ENCODE data around the gene ZNF700. TPM values are rescaled to one million over a fixed set of nuclear protein-coding genes. Genes with fewer than 3 reads are reported as not detected.

Gene ZNF700
- total RNA-seq, 4 donors from 2014 or later = 31.5 to 37.8 (median 34.7) TPM

DNA sequence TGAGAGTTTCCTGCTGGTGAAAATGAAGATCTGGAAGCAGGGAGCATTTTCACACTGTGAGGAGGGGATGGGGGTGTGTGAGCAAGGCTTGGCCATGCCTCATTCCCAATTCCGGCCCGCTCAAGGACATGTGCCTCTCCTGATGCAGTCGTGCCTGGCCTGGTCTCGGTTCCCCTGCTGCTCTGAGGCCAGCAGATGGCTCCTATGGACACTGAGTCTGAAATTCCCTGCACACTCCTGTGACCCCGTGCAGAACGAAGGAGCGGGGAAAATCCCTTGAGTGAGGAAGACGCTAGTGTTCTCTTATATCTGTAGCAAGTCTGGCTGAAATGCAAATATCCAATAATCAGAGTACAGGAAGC lies 39.6 kb downstream of the ZNF700 start:
- H3K4me3 ChIP-seq = peak overlapping the region; percentile 50 to 90 (median 64)
- H3K4me1 ChIP-seq = peaks cover 0 to 18% (median 5%) of the 10 kb centered on the region in 4 donors
- TF ChIP-seq, protein P1, sequence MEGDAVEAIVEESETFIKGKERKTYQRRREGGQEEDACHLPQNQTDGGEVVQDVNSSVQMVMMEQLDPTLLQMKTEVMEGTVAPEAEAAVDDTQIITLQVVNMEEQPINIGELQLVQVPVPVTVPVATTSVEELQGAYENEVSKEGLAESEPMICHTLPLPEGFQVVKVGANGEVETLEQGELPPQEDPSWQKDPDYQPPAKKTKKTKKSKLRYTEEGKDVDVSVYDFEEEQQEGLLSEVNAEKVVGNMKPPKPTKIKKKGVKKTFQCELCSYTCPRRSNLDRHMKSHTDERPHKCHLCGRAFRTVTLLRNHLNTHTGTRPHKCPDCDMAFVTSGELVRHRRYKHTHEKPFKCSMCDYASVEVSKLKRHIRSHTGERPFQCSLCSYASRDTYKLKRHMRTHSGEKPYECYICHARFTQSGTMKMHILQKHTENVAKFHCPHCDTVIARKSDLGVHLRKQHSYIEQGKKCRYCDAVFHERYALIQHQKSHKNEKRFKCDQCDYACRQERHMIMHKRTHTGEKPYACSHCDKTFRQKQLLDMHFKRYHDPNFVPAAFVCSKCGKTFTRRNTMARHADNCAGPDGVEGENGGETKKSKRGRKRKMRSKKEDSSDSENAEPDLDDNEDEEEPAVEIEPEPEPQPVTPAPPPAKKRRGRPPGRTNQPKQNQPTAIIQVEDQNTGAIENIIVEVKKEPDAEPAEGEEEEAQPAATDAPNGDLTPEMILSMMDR (IDR thresholded peaks at IDR 0.05) = peak in 2 of 6 experiments; percentile 20 to 30
- TF ChIP-seq POLR2A (IDR thresholded peaks at IDR 0.05) = no peak
- no peak for DNase-seq
- peak overlapping the region; percentile 86 to 95 (median 92) for H3K27ac ChIP-seq
- no peaks in the 10 kb centered on the region for H3K27me3 ChIP-seq
- no peaks in the 10 kb centered on the region for H3K36me3 ChIP-seq
- H3K9me3 ChIP-seq = no peaks in the 10 kb centered on the region

DNA sequence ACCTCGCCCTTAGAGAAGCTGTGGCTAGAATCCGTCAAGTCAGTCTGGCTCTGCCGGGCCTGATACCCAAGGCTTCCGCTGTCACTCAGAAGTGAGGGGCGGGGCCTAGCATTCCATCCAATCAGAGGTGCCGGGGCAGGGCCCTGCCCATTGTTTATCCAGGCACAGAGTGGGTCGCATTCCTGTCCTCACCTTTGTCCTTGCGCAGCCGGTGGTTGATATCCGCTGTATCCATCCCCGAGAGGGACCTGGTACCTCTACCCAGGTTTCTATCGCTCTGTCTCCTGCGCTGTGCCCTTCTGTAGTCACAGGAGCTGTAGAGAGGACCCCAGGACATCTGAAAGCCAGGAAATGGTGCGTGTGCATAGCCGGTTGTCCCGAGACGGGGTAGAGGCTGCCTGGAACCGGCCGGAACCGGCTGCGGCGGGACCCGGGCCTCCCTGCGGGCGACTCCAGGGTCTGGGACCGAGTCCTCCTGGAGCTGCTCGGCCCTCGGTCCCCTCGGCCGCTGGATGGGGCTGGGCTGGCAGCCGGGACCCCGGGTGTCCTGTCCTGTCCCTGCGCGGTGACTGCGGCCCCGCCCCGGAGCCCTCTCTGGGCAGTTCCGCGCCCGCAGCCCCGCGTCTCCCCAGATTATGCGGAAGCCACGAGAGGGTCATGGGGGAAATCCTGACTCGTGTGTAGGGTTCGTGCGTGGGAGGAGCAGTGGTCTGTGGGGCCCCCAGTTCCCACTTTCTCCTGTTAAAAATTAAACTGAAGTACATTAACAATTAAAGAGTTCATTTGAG lies 40.1 kb downstream of the ZNF700 start, which contains the start of gene ZNF763:
Gene ZNF763, plus strand, starts transcription at position 183 of the 788 bp plus-strand sequence. Its CDS starts 169 bp downstream, at position 352.
- no peaks in the 10 kb centered on the region for H3K9me3 ChIP-seq
- no peaks in the 10 kb centered on the region for H3K36me3 ChIP-seq
- H3K4me3 ChIP-seq = peak within 1 kb of the TSS; percentile 50 to 90 (median 64)
- peak; percentile 96 to 99 (median 99) for DNase-seq
- H3K27ac ChIP-seq = peak within 1 kb of the TSS; percentile 86 to 95 (median 92)
- H3K4me1 ChIP-seq = peaks cover 0 to 18% (median 5%) of the 10 kb centered on the region in 4 donors
- TF ChIP-seq, protein P1 (IDR thresholded peaks at IDR 0.05) = peak in 1 of 6 experiments; percentile 1
- TF ChIP-seq POLR2A (IDR thresholded peaks at IDR 0.05) = peak; percentile 35 to 45
- no peaks in the 10 kb centered on the region for H3K27me3 ChIP-seq

DNA sequence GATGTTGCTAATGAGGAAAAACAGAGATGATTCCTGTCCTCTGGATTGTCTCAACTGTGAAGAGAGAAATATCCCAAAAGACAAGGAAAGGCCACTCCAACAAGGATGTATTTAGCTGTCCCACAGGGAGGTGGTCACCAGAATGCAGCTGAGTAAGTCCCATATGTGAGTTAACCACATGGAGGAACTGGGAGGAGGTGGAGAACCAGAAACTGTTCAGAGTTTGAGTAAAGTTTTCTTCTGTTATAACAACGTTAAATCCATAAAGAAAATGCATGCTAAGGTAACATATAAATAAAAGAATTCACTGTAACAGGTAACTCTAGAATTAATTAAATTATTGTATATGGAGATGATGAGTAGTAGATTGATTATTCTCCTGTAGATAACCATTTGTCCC lies 45.3 kb downstream of the ZNF700 start:
- no peak overlapping the region for H3K27ac ChIP-seq
- no peaks in the 10 kb centered on the region for H3K27me3 ChIP-seq
- peaks cover 0 to 10% (median 2%) of the 10 kb centered on the region in 4 donors for H3K4me1 ChIP-seq
- peaks cover 0 to 9% (median 0%) of the 10 kb centered on the region in 4 donors for H3K9me3 ChIP-seq
- DNase-seq = no peak
- no peak overlapping the region for H3K4me3 ChIP-seq
- TF ChIP-seq POLR2A (IDR thresholded peaks at IDR 0.05) = no peak
- TF ChIP-seq, protein P1 (IDR thresholded peaks at IDR 0.05) = no peak
- H3K36me3 ChIP-seq = no peaks in the 10 kb centered on the region

DNA sequence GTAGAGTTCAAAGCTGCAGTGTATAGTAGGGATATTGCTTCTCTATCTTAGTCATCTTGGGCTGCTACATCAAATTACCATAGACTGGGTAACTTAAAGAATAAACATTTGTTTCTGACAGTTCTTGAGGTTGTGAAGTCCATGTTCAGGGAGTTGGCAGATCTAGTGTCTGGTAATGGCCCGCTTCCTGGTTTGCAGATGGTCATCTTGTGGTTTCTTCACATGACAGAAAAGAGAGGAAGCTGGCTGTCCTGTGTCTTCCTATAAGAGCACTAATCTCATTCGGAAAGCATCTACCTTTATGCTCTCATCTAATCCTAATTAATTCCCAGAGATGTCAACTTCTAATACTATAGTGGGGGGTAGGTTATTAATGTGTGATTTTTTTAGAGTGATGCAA lies 46.1 kb downstream of the ZNF700 start:
- peaks cover 0 to 14% (median 0%) of the 10 kb centered on the region in 4 donors for H3K9me3 ChIP-seq
- H3K4me1 ChIP-seq = peaks cover 0 to 4% (median 0%) of the 10 kb centered on the region in 4 donors
- no peaks in the 10 kb centered on the region for H3K36me3 ChIP-seq
- DNase-seq = no peak
- H3K27me3 ChIP-seq = no peaks in the 10 kb centered on the region
- TF ChIP-seq, protein P1 (IDR thresholded peaks at IDR 0.05) = no peak
- no peak for TF ChIP-seq POLR2A (IDR thresholded peaks at IDR 0.05)
- no peak overlapping the region for H3K4me3 ChIP-seq
- no peak overlapping the region for H3K27ac ChIP-seq

DNA sequence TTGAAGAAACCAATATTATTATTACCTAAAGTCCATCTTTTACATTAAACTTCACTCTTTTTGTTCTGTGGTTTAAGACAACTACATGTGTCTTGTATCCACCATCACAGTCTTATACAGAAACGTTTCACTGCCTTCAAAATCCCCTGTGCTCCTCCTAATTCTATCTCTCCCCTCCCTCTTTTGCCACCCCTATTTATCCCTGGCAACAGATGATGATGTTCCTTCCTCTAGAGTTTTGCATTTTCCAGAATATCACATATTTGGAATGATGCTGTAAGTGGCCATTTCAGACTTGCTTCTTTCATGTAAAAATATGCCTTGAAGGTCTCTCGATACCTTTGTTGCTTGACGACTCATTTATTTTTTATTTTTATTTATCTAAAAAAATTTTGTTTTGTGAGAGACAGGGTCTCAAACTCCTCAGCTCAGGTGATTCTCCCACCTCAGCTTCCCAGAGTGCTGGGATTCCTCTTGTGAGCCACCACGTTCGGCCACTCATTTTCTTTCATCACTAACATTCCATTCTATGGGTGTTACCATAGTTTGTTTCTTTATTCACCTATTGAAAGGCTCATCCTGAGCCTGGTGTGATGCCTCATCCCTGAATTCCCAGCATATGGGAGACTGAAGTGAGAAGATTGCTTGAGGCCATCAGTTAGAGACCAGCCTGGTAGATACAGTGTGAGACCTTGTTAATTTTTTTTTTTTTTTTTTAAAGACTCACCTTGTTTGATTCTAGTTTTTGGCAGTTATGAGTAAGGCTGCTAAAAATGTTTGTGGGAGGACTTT lies 48.3 kb downstream of the ZNF700 start:
- Histone ChIP-seq H3K9me3 (peaks cover 0 to 34% (median under 1%) of the 10 kb centered on the region in 4 donors), H3K4me1 (no peaks in the 10 kb centered on the region), H3K27ac (no peak overlapping the region), H3K36me3 (peaks cover 0 to 17% (median 0%) of the 10 kb centered on the region in 3 donors), H3K27me3 (no peaks in the 10 kb centered on the region), H3K4me3 (no peak overlapping the region)
- DNase-seq = no peak
- TF ChIP-seq POLR2A (IDR thresholded peaks at IDR 0.05) = no peak
- TF ChIP-seq, protein P1 (IDR thresholded peaks at IDR 0.05) = no peak

Data from Peyer's patch (tissue), 4 donors.